H9 (cell line): ENCODE measurements around the gene FADS2. TPM values are rescaled to one million over a fixed set of nuclear protein-coding genes. Genes with fewer than 3 reads are reported as not detected.
A peak's percentile ranks its signal among the peaks of the same experiment; 100 is the strongest.

Experiments
- DNase-seq: peaks from one replicate; pipeline ENCODE4 v3.0.0-alpha.2; 2017
- H2AFZ ChIP-seq: one replicate; pipeline ENCODE4 v1.6.1; 2013; ENCODE audit warnings: mild to moderate bottlenecking, low read length, control low read depth, moderate library complexity
- H2AK5ac ChIP-seq: 2 replicates; pipeline ENCODE4 v1.6.1; 2013; ENCODE audit warnings: low read length, control low read depth, mixed read lengths; ENCODE audit not compliant: insufficient read length
- H2BK120ac ChIP-seq: one replicate; pipeline ENCODE4 v1.6.1; 2013; ENCODE audit warnings: low read depth, mild to moderate bottlenecking, low read length, control low read depth, inconsistent platforms; ENCODE audit not compliant: poor library complexity, severe bottlenecking
- H2BK12ac ChIP-seq: 2 replicates; pipeline ENCODE4 v1.6.1; 2013; ENCODE audit warnings: low read length, control low read depth, mixed read lengths, low read depth; ENCODE audit not compliant: insufficient read length
- H2BK15ac ChIP-seq: 2 replicates; pipeline ENCODE4 v1.6.1; 2013; ENCODE audit warnings: low read depth, low read length, control low read depth
- H2BK20ac ChIP-seq: one replicate; pipeline ENCODE4 v1.6.1; 2013; ENCODE audit warnings: low read depth, mild to moderate bottlenecking, low read length, control low read depth, inconsistent platforms; ENCODE audit not compliant: poor library complexity, severe bottlenecking
- H2BK5ac ChIP-seq: 2 replicates; pipeline ENCODE4 v1.6.1; 2013; ENCODE audit warnings: low read length, control low read depth, mixed read lengths; ENCODE audit not compliant: insufficient read length
- H3K14ac ChIP-seq: 2 replicates; pipeline ENCODE4 v1.6.1; 2013; ENCODE audit warnings: low read length, control low read depth; ENCODE audit not compliant: insufficient read depth
- H3K18ac ChIP-seq: 2 replicates; pipeline ENCODE4 v1.6.1; 2013; ENCODE audit warnings: low read depth, mild to moderate bottlenecking, mixed read lengths, low read length, control low read depth; ENCODE audit not compliant: insufficient read length
- H3K23ac ChIP-seq: 2 replicates; pipeline ENCODE4 v1.6.1; 2013; ENCODE audit warnings: low read length, control low read depth, mixed read lengths, low read depth; ENCODE audit not compliant: insufficient read length
- H3K23me2 ChIP-seq: 2 replicates; pipeline ENCODE4 v1.6.1; 2013; ENCODE audit warnings: low read depth, mild to moderate bottlenecking, mixed read lengths, low read length, control low read depth; ENCODE audit not compliant: insufficient read length, poor library complexity, severe bottlenecking
- H3K27ac ChIP-seq: 2 replicates; pipeline ENCODE4 v1.5.1; 2013; ENCODE audit warnings: low read length, control low read depth, mixed read lengths, low read depth; ENCODE audit not compliant: insufficient read length
- H3K27me3 ChIP-seq: 2 replicates; pipeline ENCODE4 v1.6.1; 2013; ENCODE audit warnings: low read length, control low read depth, inconsistent platforms; ENCODE audit not compliant: insufficient read depth
- H3K4ac ChIP-seq: 2 replicates; pipeline ENCODE4 v1.6.1; 2013; ENCODE audit warnings: low read depth, mild to moderate bottlenecking, control low read depth, inconsistent platforms, low read length, moderate library complexity
- H3K4me1 ChIP-seq: 2 replicates; pipeline ENCODE4 v1.6.1; 2013; ENCODE audit warnings: low read length, control low read depth, inconsistent platforms; ENCODE audit not compliant: insufficient read depth
- H3K4me2 ChIP-seq: 2 replicates; pipeline ENCODE4 v1.6.1; 2013; ENCODE audit warnings: low read length, control low read depth, mixed read lengths; ENCODE audit not compliant: insufficient read length, insufficient read depth
- H3K56ac ChIP-seq: 2 replicates; pipeline ENCODE4 v1.6.1; 2013; ENCODE audit warnings: low read depth, mild to moderate bottlenecking, mixed read lengths, low read length, control low read depth; ENCODE audit not compliant: insufficient read length
- H3K79me1 ChIP-seq: 2 replicates; pipeline ENCODE4 v1.6.1; 2013; ENCODE audit warnings: low read depth, mild to moderate bottlenecking, moderate library complexity, low read length, control low read depth, inconsistent platforms; ENCODE audit not compliant: insufficient read depth, poor library complexity, severe bottlenecking
- H3K79me2 ChIP-seq: 2 replicates; pipeline ENCODE4 v1.6.1; 2013; ENCODE audit warnings: low read length, control low read depth, inconsistent platforms; ENCODE audit not compliant: insufficient read depth
- H3K9ac ChIP-seq: 2 replicates; pipeline ENCODE4 v1.6.1; 2013; ENCODE audit warnings: low read length, control low read depth, mixed read lengths; ENCODE audit not compliant: insufficient read length; ENCODE audit errors: extremely low read depth
- H3K9me3 ChIP-seq: one replicate; pipeline ENCODE4 v1.6.1; 2013; ENCODE audit warnings: low read depth, low read length, inconsistent platforms; ENCODE audit not compliant: control insufficient read depth
- H3T11ph ChIP-seq: one replicate; pipeline ENCODE4 v1.6.1; 2013; ENCODE audit warnings: mild to moderate bottlenecking, low read length, control low read depth, inconsistent platforms
- H4K20me1 ChIP-seq: one replicate; pipeline ENCODE4 v1.6.1; 2013; ENCODE audit not compliant: control insufficient read depth, insufficient read length, insufficient read depth
- H4K5ac ChIP-seq: 2 replicates; pipeline ENCODE4 v1.6.1; 2013; ENCODE audit warnings: low read depth, mild to moderate bottlenecking, mixed read lengths, low read length, control low read depth; ENCODE audit not compliant: insufficient read length
- H4K8ac ChIP-seq: replicated peaks from 2 replicates; pipeline ENCODE4 v1.6.1; 2013; ENCODE audit warnings: low read length, control low read depth, mixed read lengths, low read depth; ENCODE audit not compliant: insufficient read length
- H4K91ac ChIP-seq: 2 replicates; pipeline ENCODE4 v1.6.1; 2013; ENCODE audit warnings: low read depth, mild to moderate bottlenecking, moderate library complexity, mixed read lengths, low read length, control low read depth; ENCODE audit not compliant: insufficient read length
- H3K27ac Mint-ChIP-seq, 3 experiments: 2 replicates in 2 of 3; 3 replicates in 1 of 3; pipeline ENCODE4 v1.8.0; 2020 to 2021; ENCODE audit warnings: mixed read lengths in 3 of 3, mild to moderate bottlenecking in 1 of 3, moderate library complexity in 1 of 3
- H3K27me3 Mint-ChIP-seq: 2 replicates; pipeline ENCODE4 v1.8.0; 2021; ENCODE audit warnings: low read depth, mild to moderate bottlenecking, moderate library complexity, mixed read lengths
- H3K36me3 Mint-ChIP-seq, 3 experiments: 2 replicates in 2 of 3; 3 replicates in 1 of 3; pipeline ENCODE4 v1.8.0; 2020 to 2021; ENCODE audit warnings: low read depth in 3 of 3, mixed read lengths in 3 of 3; ENCODE audit not compliant: insufficient read depth in 1 of 3
- H3K4me1 Mint-ChIP-seq, 2 experiments: 2 replicates each; pipeline ENCODE4 v1.8.0; 2020; ENCODE audit warnings: mixed read lengths in 2 of 2
- H3K4me3 Mint-ChIP-seq, 2 experiments: 2 replicates in 1 of 2; 3 replicates in 1 of 2; pipeline ENCODE4 v1.8.0; 2020 to 2021; ENCODE audit warnings: mild to moderate bottlenecking in 2 of 2, mixed read lengths in 2 of 2, moderate library complexity in 1 of 2
- H3K9me3 Mint-ChIP-seq, 2 experiments: 2 replicates in 1 of 2; 3 replicates in 1 of 2; pipeline ENCODE4 v1.8.0; 2020; ENCODE audit warnings: mild to moderate bottlenecking in 2 of 2, mixed read lengths in 2 of 2, moderate library complexity in 1 of 2
- CTCF ChIP-seq: fragments of 200-600 bp; sonication (generic); conservative IDR thresholded peaks from 3 replicates; pipeline ENCODE4 v1.8.0; 2021; ENCODE audit warnings: antibody characterized with exemption, mild to moderate bottlenecking
- WGBS: extraction: QIAGEN DNeasy Blood & Tissue Kit; methylation state at CpG from one replicate; pipeline ENCODE4 v1.1.7; 2013; ENCODE audit warnings: missing lambda C conversion rate, low lambda C conversion rate, mixed read lengths; ENCODE audit not compliant: insufficient read length; ENCODE audit errors: extremely low coverage; 5-methylcytosine and 5-hydroxymethylcytosine counted together
- total RNA-seq: library from RNA; stranded (reverse); gene quantifications from 2 replicates; pipeline ENCODE4 v1.2.1, GENCODE V29; 2021

Gene FADS2
- total RNA-seq, 1 experiment from 2014 or later: 322 TPM

GRCh38 chr11:61871158-61871597, 43.1 kb downstream of the FADS2 start:
- no CpG with 5 or more reads among the region's 24 CpGs for WGBS
- Histone ChIP-seq H3K56ac (no peak overlapping the region), H2BK12ac (no peak overlapping the region), H3K27me3 (no peaks in the 10 kb centered on the region; the same call in 1 of the 2 replicates), H4K5ac (no peak overlapping the region), H4K91ac (no peak overlapping the region), H3K4ac (no peak overlapping the region), H2BK120ac (no peak overlapping the region), H2BK5ac (no peak overlapping the region), H3K4me2 (peak overlapping the region; percentile 19), H3K14ac (no peak overlapping the region), H3K27ac (no peak overlapping the region), H2AK5ac (no peak overlapping the region), H4K20me1 (no peaks in the 10 kb centered on the region), H3K9ac (no peak overlapping the region), H3K4me1 (peaks cover 5% of the 10 kb centered on the region; the same call in 1 of the 2 replicates), H2BK15ac (no peak overlapping the region), H3T11ph (no peak overlapping the region), H4K8ac (no peak overlapping the region), H3K23ac (no peak overlapping the region), H2BK20ac (no peak overlapping the region), H3K18ac (no peak overlapping the region), H2AFZ (no peak overlapping the region), H3K79me1 (no peaks in the 10 kb centered on the region), H3K23me2 (no peaks in the 10 kb centered on the region), H3K79me2 (no peaks in the 10 kb centered on the region), H3K9me3 (no peaks in the 10 kb centered on the region)
- H3K27ac Mint-ChIP-seq: no peak overlapping the region
- peaks cover 26% of the 10 kb centered on the region for H3K27me3 Mint-ChIP-seq
- H3K4me3 Mint-ChIP-seq: peak overlapping the region; percentile 34 to 65; a peak in 3 of 5 replicates
- peak; percentile 93 for DNase-seq
- H3K4me1 Mint-ChIP-seq: peaks cover 29 to 30% of the 10 kb centered on the region in 2 experiments
- H3K9me3 Mint-ChIP-seq: no peaks in the 10 kb centered on the region
- H3K36me3 Mint-ChIP-seq: peaks cover 0 to 1% (median 0%) of the 10 kb centered on the region in 3 experiments; a peak in 2 of 7 replicates
- peak; percentile 99 for TF ChIP-seq CTCF
